RKO (cell line): ENCODE measurements around the gene PSMG3.

Experiments
- DNase-seq: peaks from one replicate; pipeline ENCODE4 v3.0.0-alpha.2; 2016; ENCODE audit warnings: low spot score

Gene PSMG3

GRCh38 chr7:1558181-1558811, 11.5 kb downstream of the PSMG3 start:
- no peak for DNase-seq

- DNase-seq, result no peak
Measured at GRCh38 chr7:1557771-1558170, 12.1 kb downstream of the PSMG3 start.

- no peak for DNase-seq
Measured at GRCh38 chr7:1557006-1557405, 12.8 kb downstream of the PSMG3 start.

- no peak for DNase-seq
Measured at GRCh38 chr7:1555813-1556543, 13.9 kb downstream of the PSMG3 start, which contains the start of gene TMEM184A. Gene TMEM184A, minus strand, starts transcription at chr7:1556205. Its CDS starts 721 bp downstream, at chr7:1555484.

- no peak for DNase-seq
Measured at GRCh38 chr7:1555046-1555812, 14.6 kb downstream of the PSMG3 start.

GRCh38 chr7:1554333-1555045, 15.3 kb downstream of the PSMG3 start:
- no peak for DNase-seq

- no peak for DNase-seq
Measured at GRCh38 chr7:1553512-1554210, 16.2 kb downstream of the PSMG3 start.

- DNase-seq, result no peak
Measured at GRCh38 chr7:1552200-1552599, 17.6 kb downstream of the PSMG3 start.

GRCh38 chr7:1550846-1551155, 19.0 kb downstream of the PSMG3 start:
- DNase-seq, result no peak

GRCh38 chr7:1550005-1550845, 19.6 kb downstream of the PSMG3 start:
- DNase-seq, result no peak

GRCh38 chr7:1549357-1550004, 20.4 kb downstream of the PSMG3 start:
- DNase-seq, result no peak

GRCh38 chr7:1548944-1549343, 20.9 kb downstream of the PSMG3 start:
- DNase-seq, result no peak

GRCh38 chr7:1548438-1548831, 21.4 kb downstream of the PSMG3 start:
- DNase-seq, result no peak

GRCh38 chr7:1547777-1548437, 21.9 kb downstream of the PSMG3 start:
- DNase-seq, result no peak

GRCh38 chr7:1546909-1547776, 22.7 kb downstream of the PSMG3 start:
- DNase-seq, result no peak

GRCh38 chr7:1546274-1546908, 23.4 kb downstream of the PSMG3 start:
- no peak for DNase-seq

GRCh38 chr7:1545417-1546246, 24.2 kb downstream of the PSMG3 start:
- no peak for DNase-seq
